CD4-positive, alpha-beta T cell treated with Interleukin-6 for 4 hours (primary cell): ENCODE results near the gene MGAT5B.

ENCODE experiments used
- DNase-seq: peaks from one replicate; pipeline ENCODE4 v3.0.0-alpha.2; 2020; ENCODE audit warnings: mixed read lengths

MGAT5B gene

GRCh38 chr17:76909971-76910760, 42.0 kb downstream of the MGAT5B start:
- DNase-seq, result peak; percentile 32

DNA sequence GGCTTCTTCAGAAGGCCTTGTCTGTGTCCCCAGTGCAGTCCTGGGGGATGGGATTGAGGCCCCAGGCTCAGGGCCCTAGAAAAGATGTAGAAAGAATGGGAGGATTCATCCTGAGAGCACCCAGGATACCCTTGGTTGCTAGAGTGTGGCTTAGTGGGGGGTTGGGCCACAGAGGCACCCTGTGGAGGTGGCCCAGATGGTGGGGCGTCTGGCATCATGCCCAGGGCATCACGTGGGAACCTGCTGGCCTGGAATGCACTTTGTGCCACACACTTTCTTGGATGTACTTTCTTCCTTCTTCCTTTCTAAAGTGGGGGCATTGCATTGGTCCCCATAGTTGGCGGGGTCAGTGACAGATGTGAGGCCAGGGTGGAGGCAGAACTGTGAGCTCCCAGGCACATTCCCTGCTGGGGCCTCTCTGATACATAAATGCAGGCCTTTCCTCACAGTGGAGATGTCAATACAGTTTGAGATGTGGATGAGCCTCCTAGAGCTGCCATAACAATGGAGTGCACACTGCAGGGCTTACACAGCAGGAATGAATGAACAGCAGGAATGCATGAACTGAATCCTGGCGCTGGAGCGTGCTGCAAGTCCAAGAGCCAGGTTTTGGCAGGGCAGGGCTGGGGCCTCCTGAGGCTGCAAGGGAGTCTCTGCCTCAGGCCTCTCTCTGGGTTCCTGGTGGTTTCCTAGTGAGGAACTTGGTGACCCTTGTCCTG, 43.3 kb downstream of the MGAT5B start:
- DNase-seq, result no peak

DNA sequence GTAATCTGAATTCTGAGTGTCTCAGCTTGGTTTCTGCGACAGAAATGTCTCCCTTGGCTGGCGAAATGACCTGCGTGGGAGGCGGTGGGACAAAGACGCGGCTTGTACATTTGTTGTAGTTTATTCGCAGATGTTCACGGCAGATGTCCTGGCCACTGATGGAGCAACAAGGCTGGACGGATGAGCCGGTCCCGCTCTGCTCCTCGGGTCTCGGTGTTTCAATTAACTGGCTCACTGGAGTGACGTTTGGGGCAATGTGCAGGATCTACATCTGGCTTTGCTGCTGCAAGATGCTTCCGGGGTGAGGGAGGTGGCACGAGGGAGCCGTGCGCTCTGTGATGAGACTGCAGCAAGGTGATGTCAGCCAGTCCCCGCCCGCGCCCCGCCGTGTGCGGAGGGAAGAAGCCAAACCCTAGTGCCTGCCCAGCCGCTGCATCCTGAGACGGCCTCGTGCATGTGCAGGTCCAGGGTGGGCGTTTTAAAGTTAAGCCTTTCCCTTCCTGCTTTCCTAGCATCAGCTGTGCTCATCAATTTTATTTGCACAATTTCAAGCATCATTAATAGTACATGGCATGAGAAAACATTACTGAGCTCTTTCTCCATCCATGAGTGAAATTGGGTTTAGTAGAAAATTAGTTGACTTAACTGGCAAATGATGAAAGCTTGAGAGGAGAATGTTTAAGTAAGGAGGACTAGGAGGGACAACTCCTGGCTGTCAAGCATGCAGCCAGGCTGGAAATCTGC, 44.4 kb downstream of the MGAT5B start:
- no peak for DNase-seq

DNA sequence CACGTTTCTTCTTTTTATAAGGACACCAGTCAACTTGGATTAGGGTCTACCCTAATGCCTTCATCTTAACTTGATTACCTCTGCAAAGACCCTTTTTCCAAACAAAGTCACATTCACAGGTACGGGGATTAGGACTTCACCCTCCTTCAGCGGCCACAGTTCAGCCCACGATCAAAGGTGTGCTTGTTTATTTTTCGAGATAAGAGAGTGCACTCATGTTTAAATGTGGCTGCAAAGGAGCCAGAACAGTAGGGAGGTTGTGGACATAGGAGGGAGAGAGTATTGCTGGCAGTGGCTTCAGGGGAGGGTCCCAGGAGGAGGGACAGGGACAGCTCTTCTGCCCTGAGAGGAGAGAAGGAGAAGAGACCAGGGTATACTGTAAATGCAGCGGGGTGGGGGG, 46.7 kb downstream of the MGAT5B start:
- DNase-seq, result no peak

DNA sequence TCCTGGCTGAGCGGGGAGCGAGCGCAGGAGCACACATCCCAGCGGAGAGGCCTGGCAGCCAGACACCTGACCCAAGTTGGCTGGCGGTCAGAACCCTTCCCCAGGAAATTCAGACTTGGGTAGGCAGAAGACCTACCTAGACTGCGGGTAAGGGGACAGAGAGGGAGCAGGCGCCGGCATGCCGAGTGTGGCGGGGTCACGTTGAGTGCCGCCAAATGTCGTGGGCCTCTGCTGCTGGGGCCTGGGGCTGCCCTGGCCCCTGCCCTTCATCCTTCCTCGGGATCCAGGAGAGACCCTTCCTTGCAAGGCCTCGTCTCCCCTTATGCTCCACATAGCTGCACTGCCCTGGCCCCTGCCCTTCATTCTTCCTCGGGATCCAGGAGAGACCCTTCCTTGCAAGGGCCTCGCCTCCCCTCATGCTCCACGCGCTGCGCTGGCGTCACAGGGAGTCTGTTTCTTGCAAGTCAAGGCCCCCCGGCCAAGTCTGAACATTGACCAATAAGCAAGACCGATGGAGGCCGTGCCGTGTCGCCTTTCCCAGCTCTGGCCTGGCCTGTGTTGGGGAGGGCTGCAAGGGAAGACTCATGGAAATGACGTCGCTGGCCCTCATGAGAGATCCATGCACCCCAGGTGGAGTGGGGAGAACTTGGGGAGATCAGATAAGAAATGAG, 47.8 kb downstream of the MGAT5B start:
- no peak for DNase-seq

GRCh38 chr17:76917829-76918228, 49.6 kb downstream of the MGAT5B start:
- DNase-seq, result no peak

DNA sequence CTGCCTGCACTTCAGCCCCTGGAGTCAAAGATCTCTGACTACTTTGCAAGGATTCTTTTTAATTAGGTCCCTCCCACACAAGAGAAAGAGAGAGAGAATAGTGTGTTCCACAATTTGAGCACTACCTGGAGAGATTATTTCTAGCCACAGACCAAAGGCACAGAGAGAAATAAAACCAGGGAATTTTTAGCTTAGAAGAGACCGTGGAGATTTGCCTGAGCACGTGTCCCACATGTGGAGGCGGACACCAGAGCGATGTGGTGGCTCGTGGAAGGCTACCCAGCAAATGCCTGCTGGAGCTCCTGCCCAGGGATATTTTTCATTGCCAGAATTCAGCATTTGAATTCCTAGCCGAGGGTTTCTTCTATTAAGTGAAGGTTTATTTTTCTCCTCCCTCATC, 50.6 kb downstream of the MGAT5B start:
- DNase-seq, result no peak

- no peak for DNase-seq
Measured at GRCh38 chr17:76920364-76921139, 52.3 kb downstream of the MGAT5B start.

DNA sequence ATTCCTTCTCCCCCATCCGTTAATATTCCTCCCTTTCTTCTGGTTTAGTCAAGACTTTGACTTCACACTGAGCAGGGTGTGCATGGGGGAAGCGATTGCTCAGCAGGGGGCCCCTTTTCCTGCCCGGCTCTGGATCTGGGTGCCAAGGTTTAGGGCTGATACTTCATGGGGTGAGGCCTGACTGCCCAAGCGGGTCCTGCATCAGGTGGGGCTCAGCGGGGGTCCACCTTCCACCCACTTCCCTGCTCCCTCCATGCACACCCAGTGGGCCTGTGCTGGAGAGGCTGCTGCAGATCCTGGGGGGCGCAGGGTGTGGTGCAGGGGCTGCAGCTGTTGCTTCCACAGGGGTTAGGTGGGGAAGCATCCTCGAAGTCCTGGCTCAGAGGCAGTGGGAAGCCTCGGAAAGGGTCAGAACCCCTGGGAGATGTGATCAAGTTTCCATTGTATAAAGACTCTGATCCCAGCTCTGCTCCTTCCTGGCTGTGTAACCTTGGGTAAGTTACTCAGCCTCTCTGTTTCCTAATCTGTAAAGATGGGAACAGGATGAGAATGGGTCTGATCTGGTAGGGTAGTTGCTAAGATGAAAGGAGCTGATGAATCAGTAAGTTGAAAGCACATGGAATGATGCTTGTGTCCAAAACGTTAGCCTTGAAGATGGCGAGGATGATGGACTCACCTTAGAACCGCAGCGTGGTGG, 53.3 kb downstream of the MGAT5B start:
- no peak for DNase-seq

DNA sequence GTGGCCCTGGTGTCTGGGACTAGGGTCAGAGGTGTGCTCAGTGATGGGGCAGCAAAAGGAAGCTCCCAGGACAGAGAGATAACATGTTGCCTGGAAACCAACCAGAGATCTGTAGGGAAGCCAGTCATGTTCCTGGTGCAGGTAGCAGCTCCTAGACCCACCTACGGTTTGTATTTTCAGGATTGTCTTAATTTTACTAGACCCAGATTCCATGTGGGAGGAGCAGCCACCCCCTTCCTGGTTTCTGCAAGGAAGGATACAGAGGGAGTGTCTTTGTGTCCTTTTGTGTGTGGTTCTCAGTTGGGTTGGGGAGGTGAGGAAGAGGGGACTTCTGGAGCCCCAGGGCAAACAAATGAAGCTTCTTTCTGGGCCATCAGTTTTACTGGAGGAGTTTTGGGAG, 53.9 kb downstream of the MGAT5B start:
- no peak for DNase-seq

- DNase-seq, result no peak
Measured at GRCh38 chr17:76922967-76923366, 54.8 kb downstream of the MGAT5B start.

DNA sequence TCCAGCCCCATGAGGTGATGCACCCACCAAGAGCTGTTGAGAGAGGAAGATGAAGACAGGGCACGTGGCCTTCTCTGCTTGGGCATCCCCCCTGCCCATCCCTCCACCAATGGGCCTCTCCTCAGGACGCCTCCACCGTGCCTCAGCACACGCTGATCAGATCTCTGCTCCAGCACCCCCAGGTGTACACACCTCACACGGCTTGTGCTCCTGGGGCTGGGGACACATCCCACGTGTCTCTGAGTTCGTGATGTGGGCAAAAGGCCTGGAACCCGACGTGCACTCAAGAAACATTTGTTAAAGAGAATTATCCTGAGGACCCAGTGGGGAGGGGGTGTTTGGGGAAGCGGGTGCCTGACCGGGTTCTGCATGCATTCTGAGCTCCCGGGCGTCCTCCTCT, 55.3 kb downstream of the MGAT5B start:
- DNase-seq, result no peak

DNA sequence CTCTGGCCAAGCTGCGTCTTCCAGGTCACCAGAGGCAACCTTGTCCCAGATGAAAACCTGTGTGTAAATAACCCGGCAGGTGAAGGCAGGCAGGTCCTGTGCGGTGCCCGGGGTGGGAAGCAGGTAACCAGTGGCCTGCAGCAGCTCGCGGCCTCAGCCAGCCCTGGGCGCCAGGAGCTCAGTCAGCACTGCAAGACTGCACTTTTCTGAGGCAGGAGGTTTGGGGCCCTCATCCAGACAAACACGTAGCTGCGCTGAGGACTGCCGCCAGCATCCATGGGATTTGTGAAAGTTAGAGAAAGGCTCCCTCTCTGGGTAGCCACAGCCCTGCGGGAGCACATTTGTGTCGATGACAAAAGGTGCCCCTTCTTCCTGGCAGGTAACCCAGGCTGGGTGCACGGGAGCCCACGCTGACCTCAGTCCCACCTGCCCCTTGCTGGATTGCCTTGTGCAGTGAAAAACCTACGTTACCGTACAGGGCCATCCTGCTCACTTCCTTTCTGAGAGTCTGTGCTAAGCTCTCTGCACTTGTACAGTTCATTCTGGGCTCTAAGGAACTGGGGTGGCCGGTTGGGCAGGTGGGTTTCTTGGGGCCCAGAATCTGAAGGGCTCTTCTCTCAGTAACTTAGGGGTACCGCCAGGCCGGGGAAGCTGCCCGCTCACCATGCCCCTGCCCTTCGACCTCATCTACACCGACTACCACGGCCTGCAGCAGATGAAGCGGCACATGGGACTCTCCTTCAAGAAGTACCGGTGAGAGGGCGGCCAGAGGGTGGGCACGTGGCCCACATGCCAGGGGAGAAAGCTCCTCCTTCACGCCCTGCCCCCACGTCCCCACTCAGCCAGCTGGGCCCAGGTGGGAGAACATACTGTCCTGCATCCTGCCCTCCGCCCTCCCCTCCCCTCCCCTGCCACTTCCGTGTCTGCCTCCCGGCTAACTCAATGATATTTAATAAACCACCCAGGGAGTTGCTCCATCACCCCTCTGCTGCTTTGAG, 56.4 kb downstream of the MGAT5B start:
- DNase-seq, result no peak

DNA sequence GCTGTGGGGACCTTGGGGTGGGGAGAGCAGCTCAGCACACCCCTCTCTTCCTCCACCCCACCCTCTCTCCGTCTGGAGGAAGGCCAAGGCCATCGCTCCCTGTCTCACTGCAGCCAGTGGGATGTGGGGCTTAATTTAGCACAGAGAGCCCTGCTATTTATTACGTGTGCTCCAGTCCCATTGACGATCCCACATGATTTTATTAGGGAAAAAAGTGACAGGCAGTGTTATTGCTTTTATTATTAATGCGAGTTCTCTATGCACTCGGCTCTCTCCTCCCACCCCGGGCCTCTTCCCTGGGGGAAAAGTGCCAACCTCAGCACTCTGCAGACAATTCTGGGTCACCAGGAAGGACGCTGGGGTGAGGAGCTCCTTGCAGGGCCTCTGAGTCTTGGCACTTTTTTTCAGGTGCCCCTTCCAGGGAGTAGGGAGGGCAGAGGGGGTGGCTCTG, 57.3 kb downstream of the MGAT5B start:
- DNase-seq, result no peak

GRCh38 chr17:76926237-76926866, 58.1 kb downstream of the MGAT5B start:
- no peak for DNase-seq

DNA sequence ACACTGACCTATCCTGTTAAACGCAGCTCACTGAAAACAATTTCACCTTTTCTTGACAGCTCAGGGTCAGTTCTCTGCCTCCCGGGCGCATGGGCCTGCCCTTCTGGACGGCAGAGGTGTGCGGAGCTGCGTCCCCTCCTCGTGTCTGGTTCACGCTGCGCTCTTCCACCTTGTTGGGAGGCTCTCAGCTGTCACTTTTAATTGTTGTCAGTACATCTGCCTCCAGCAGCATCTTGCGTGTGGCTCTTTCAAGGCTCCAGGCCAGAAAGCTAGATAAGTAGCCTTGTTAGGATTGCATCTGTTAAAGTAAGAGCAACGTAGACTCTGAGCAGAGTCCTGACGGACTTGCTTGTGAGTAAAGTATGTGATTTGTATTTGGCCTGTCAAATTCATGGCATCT, 59.4 kb downstream of the MGAT5B start:
- DNase-seq, result no peak

DNA sequence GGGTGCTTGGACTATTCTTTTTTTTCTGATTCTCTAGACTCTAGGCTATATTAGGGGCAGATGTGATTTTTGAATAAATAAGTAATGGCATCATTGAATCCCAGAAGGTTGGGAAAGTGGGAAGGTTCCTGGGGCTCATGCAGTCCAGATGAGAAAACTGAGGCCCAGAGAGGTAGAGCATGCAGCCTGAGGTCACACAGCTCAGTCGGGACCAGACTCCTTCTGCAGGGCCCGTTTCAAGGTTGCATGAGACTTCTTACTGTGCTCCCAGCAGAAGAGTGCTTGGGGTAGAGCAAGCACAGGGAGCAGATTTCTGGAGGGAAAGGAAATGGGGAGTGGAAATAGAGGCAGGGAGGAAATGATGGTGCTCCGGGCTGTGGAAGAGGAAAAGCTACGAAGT, 59.8 kb downstream of the MGAT5B start:
- DNase-seq, result no peak

- DNase-seq, result no peak
Measured at GRCh38 chr17:76929148-76929547, 60.9 kb downstream of the MGAT5B start.

DNA sequence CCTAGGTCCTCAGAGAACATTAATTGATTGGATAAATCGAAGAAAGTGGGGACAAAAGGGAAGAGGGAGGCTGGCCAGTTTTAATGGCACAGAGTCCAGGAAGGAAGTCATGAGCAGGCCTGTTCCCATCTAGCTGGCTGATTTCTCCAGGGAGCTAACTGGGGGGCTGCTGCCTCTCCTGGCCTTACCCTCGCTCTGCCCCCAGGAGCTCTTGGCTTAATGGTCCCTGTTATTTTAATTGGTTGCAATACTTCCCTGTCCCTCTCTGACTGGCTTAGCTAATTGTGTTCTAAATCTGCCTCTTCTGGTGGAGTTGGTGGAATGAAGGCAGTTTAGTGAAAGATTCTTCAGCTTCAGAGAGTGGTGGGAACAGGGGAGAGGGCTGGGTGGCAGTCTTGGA, 61.4 kb downstream of the MGAT5B start:
- no peak for DNase-seq

DNA sequence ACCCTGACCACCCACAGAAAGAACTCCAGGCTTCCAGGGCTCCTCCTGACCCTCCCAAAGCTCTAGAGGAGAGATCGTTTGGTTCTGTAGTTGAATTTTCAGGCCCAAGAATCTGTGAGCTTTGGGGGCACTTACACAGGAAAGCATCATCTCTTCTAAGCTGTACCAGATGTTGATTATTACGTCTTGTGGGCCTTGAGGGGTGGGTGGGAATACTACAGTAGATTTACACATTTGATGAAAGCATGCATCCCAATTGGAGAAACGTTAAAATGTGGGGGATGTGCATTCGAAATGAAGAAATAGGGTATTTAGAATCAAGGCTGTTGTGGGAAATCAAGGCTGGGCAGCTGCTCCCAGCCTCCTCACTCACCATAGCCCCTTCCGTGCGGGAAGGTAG, 61.9 kb downstream of the MGAT5B start:
- no peak for DNase-seq
